ENCODE results near the gene PCP4. TPM values are rescaled to one million over a fixed set of nuclear protein-coding genes. Genes with fewer than 3 reads are reported as not detected.

PCP4 gene
- total RNA-seq, 3 donors from 2014 or later, result 1.4 to 23.6 (median 3.9) TPM

- no peaks in the 10 kb centered on the region for H3K9me3 ChIP-seq
- intact Hi-C loops (cut with DNase I, micrococcal nuclease), result no loop called here
These were observed 104.7 kb downstream of the PCP4 start for GRCh38 chr21:39971956-39972355.

GRCh38 chr21:39972471-39972870 is 105.2 kb downstream of the PCP4 start:
- no peak for TF ChIP-seq CTCF (IDR thresholded peaks at IDR 0.05)
- H3K4me1 ChIP-seq (ENCODE audit: low read depth), result no peaks in the 10 kb centered on the region
- no peak overlapping the region for H3K4me3 ChIP-seq
- DNase-seq (no peak), ATAC-seq (no peak)
- no peaks in the 10 kb centered on the region for H3K36me3 ChIP-seq (ENCODE audit: low read depth)
- H3K9me3 ChIP-seq, result no peaks in the 10 kb centered on the region
- intact Hi-C loops (cut with DNase I, micrococcal nuclease), result no loop called here

More at GRCh38 chr21:39971956-39972355, 104.7 kb downstream of the PCP4 start:
- ATAC-seq (no peak), DNase-seq (no peak)
- Histone ChIP-seq H3K4me3 (no peak overlapping the region), H3K4me1 (ENCODE audit: low read depth) (no peaks in the 10 kb centered on the region), H3K36me3 (ENCODE audit: low read depth) (no peaks in the 10 kb centered on the region)
- no peak for TF ChIP-seq CTCF (IDR thresholded peaks at IDR 0.05)

GRCh38 chr21:39972976-39973770 is 105.9 kb downstream of the PCP4 start:
- Histone ChIP-seq H3K4me1 (ENCODE audit: low read depth) (no peaks in the 10 kb centered on the region), H3K4me3 (no peak overlapping the region), H3K9me3 (no peaks in the 10 kb centered on the region), H3K36me3 (ENCODE audit: low read depth) (no peaks in the 10 kb centered on the region)
- DNase-seq (no peak), ATAC-seq (no peak)
- TF ChIP-seq CTCF (IDR thresholded peaks at IDR 0.05), result no peak
- intact Hi-C loops (cut with DNase I, micrococcal nuclease), result no loop called here

GRCh38 chr21:39976800-39977199 is 109.6 kb downstream of the PCP4 start:
- DNase-seq, result no peak
- Histone ChIP-seq H3K36me3 (ENCODE audit: low read depth) (no peaks in the 10 kb centered on the region), H3K9me3 (no peaks in the 10 kb centered on the region), H3K4me1 (ENCODE audit: low read depth) (no peaks in the 10 kb centered on the region), H3K4me3 (no peak overlapping the region)
- TF ChIP-seq CTCF (IDR thresholded peaks at IDR 0.05), result no peak
- intact Hi-C loops (cut with DNase I, micrococcal nuclease), result no loop called here
- no peak for ATAC-seq

Other genes with a start within 250 kb of the PCP4 start
- gene IGSF5, start 122.3 kb upstream of the PCP4 start, total RNA-seq, result under 1 TPM; 0.23 to 0.29 (median 0.25) TPM

Data from mucosa of descending colon (tissue), 3 donors.